HL-60 (cell line): ENCODE data around the gene PIK3R2.

Source experiments
- CTCF ChIP-seq: IDR thresholded peaks from one replicate; pipeline ENCODE4 v1.5.1; 2011; ENCODE audit warnings: low read length, control low read depth, inconsistent platforms; ENCODE audit not compliant: insufficient read depth
- GABPA ChIP-seq: IDR thresholded peaks from 2 replicates; pipeline ENCODE4 v1.6.1; 2012; ENCODE audit warnings: low read depth
- POLR2AphosphoS5 ChIP-seq: IDR thresholded peaks from 2 replicates; pipeline ENCODE4 v1.6.1; 2012; ENCODE audit warnings: low read depth

GRCh38 chr19:18161636-18162002 is 8.7 kb downstream of the PIK3R2 start:
- TF ChIP-seq CTCF (no peak), POLR2AphosphoS5 (no peak), GABPA (no peak)
